HCT116 (cell line): ENCODE measurements around the gene CDH23. TPM values are rescaled to one million over a fixed set of nuclear protein-coding genes. Genes with fewer than 3 reads are reported as not detected.
A peak's percentile ranks its signal among the peaks of the same experiment; 100 is the strongest.

ENCODE experiments used
- ATAC-seq: fragments of 200-7000 bp; cut with Tn5 transposase; 2 replicates; pipeline ENCODE4 v1.9.1; 2020; ENCODE audit warnings: mild to moderate bottlenecking, moderate library complexity
- BruUV-seq: library from RNA; stranded (reverse); fragments of 400-500 nt; replicated peaks from 2 replicates; lab custom pipeline; 2021; lab: Mats Ljungman, UMichigan
- CTCF ChIA-PET: fragments of 300-600 bp; sonication (Branson Sonifier 250); formaldehyde crosslinking; loops from one replicate; lab custom pipeline; 2021; ENCODE audit warnings: antibody characterized with exemption; lab: Charles Lee
- POLR2A ChIA-PET: fragments of 300-600, 350-600 bp; sonication (Branson Sonifier 250); formaldehyde crosslinking; loops from one replicate; lab custom pipeline; 2021; ENCODE audit warnings: antibody characterized with exemption; lab: Charles Lee
- RAD21 ChIA-PET, 2 experiments: fragments of 300-600 bp; sonication (Branson Sonifier 250); formaldehyde crosslinking; loops; one replicate each; lab custom pipeline; 2023; ENCODE audit warnings: low total read pairs in 2 of 2; ENCODE audit not compliant: uncharacterized antibody in 2 of 2, unreplicated experiment in 2 of 2, low non-redundant PET in 1 of 2; lab: Charles Lee
- DNase-seq: peaks from one replicate; pipeline ENCODE4 v3.0.0-alpha.2; 2010; ENCODE audit warnings: low read depth, low spot score
- H2AFZ ChIP-seq: fragments of 200-600 bp; shearing (Covaris generic), sonication (generic); 2 replicates; pipeline ENCODE4 v1.6.1; 2017; ENCODE audit warnings: low read depth, mixed run types, mixed read lengths, antibody characterized with exemption, low read length; ENCODE audit not compliant: poor library complexity, severe bottlenecking
- H3K27ac ChIP-seq: 2 replicates; pipeline ENCODE4 v1.5.1; 2012; ENCODE audit warnings: low read depth, low read length
- H3K27me3 ChIP-seq: fragments of 200-600 bp; sonication (generic); 2 replicates; pipeline ENCODE4 v1.6.1; 2016; ENCODE audit warnings: mixed run types, low read length, mixed read lengths; ENCODE audit not compliant: insufficient read depth
- H3K36me3 ChIP-seq, 2 experiments: fragments of 200-500 bp in 1 of 2; fragments of 200-600 bp in 1 of 2; sonication (Bioruptor generic) in 1 of 2; sonication (generic) in 1 of 2; 2 replicates each; pipeline versions ENCODE4 v1.5.1 to v1.6.1; 2014 to 2016; ENCODE audit warnings: low read length in 2 of 2, inconsistent platforms in 1 of 2, mixed read lengths in 1 of 2, mixed run types in 1 of 2; ENCODE audit not compliant: insufficient read depth in 2 of 2, control insufficient read depth in 1 of 2
- H3K4me1 ChIP-seq, 2 experiments: fragments of 200-600 bp in 1 of 2; sonication (generic) in 1 of 2; 2 replicates each; pipeline versions ENCODE4 v1.5.1 to v1.6.1; 2012 to 2017; ENCODE audit warnings: low read length in 2 of 2, inconsistent platforms in 1 of 2, mild to moderate bottlenecking in 1 of 2, mixed read lengths in 1 of 2, mixed run types in 1 of 2, moderate library complexity in 1 of 2; ENCODE audit not compliant: insufficient read depth in 2 of 2, control insufficient read depth in 1 of 2
- H3K4me2 ChIP-seq: fragments of 200-600 bp; sonication (generic); 2 replicates; pipeline ENCODE4 v1.6.1; 2017; ENCODE audit warnings: mixed run types, low read length, mixed read lengths
- H3K4me3 ChIP-seq, 2 experiments: fragments of 200-600 bp in 1 of 2; sonication (generic) in 1 of 2; replicated peaks in 1 of 2; 2 replicates each; pipeline ENCODE4 v1.5.1; 2011 to 2016; ENCODE audit warnings: low read length in 2 of 2, control low read depth in 1 of 2, low read depth in 1 of 2, mild to moderate bottlenecking in 1 of 2, mixed read lengths in 1 of 2, mixed run types in 1 of 2
- H3K79me2 ChIP-seq: fragments of 200-600 bp; sonication (generic); 2 replicates; pipeline ENCODE4 v1.6.1; 2017; ENCODE audit warnings: mild to moderate bottlenecking, mixed run types, low read length, moderate library complexity, mixed read lengths; ENCODE audit not compliant: insufficient read depth
- H3K9ac ChIP-seq: fragments of 200-600 bp; sonication (generic); 2 replicates; pipeline ENCODE4 v1.6.1; 2016; ENCODE audit warnings: low read length, mixed read lengths
- H3K9me2 ChIP-seq: fragments of 200-600 bp; sonication (generic), shearing (Covaris generic); 2 replicates; pipeline ENCODE4 v1.6.1; 2017; ENCODE audit warnings: mixed run types, mild to moderate bottlenecking, moderate library complexity; ENCODE audit not compliant: insufficient read depth
- H3K9me3 ChIP-seq, 2 experiments: fragments of 200-500 bp in 1 of 2; fragments of 200-600 bp in 1 of 2; sonication (Bioruptor generic) in 1 of 2; sonication (generic) in 1 of 2; 2 replicates each; pipeline ENCODE4 v1.6.1; 2014 to 2017; ENCODE audit warnings: low read length in 2 of 2, mixed read lengths in 2 of 2, inconsistent platforms in 1 of 2, low read depth in 1 of 2, mild to moderate bottlenecking in 1 of 2, mixed run types in 1 of 2, moderate library complexity in 1 of 2; ENCODE audit not compliant: control insufficient read depth in 1 of 2, insufficient read depth in 1 of 2
- H4K20me1 ChIP-seq: fragments of 200-600 bp; sonication (generic), shearing (Covaris generic); 2 replicates; pipeline ENCODE4 v1.6.1; 2017; ENCODE audit warnings: mixed run types, mild to moderate bottlenecking, moderate library complexity; ENCODE audit not compliant: insufficient read depth
- CBX3 ChIP-seq: IDR thresholded peaks from 2 replicates; pipeline ENCODE4 v1.6.1; 2012; ENCODE audit warnings: low read depth
- CEBPB ChIP-seq: IDR thresholded peaks from 2 replicates; pipeline ENCODE4 v1.6.1; 2012; ENCODE audit warnings: low read depth
- EGR1 ChIP-seq: IDR thresholded peaks from 2 replicates; pipeline ENCODE4 v1.6.1; 2012; ENCODE audit warnings: low read depth
- EZH2phosphoT487 ChIP-seq: fragments of 200-600 bp; IDR thresholded peaks from 2 replicates; pipeline ENCODE4 v1.6.1; 2018; ENCODE audit warnings: antibody characterized with exemption, borderline replicate concordance
- JUND ChIP-seq: IDR thresholded peaks from 2 replicates; pipeline ENCODE4 v1.6.1; 2012
- POLR2AphosphoS5 ChIP-seq: IDR thresholded peaks from 2 replicates; pipeline ENCODE4 v1.6.1; 2011; ENCODE audit warnings: mild to moderate bottlenecking, low read depth, low read length, moderate library complexity
- SP1 ChIP-seq: IDR thresholded peaks from 2 replicates; pipeline ENCODE4 v1.6.1; 2012; ENCODE audit warnings: low read depth
- TCF7L2 ChIP-seq: IDR thresholded peaks from 2 replicates; pipeline ENCODE4 v1.7.0; 2011; ENCODE audit warnings: borderline replicate concordance, inconsistent platforms; ENCODE audit not compliant: insufficient read depth, insufficient read length; ENCODE audit errors: extremely low read depth
- YY1 ChIP-seq: IDR thresholded peaks from 2 replicates; pipeline ENCODE4 v1.6.1; 2011; ENCODE audit warnings: low read length, low read depth, moderate library complexity, mild to moderate bottlenecking; ENCODE audit not compliant: insufficient replicate concordance; ENCODE audit errors: extremely low read depth
- ZFX ChIP-seq: fragments of 450-650 bp; IDR thresholded peaks from 2 replicates; pipeline ENCODE4 v1.6.1; 2017
- intact Hi-C: fragments of 100-400 bp; cut with micrococcal nuclease; formaldehyde crosslinking; loops from 2 replicates; pipeline ENCODE4 v1.10.0; 2022
- total RNA-seq: library from RNA; stranded (reverse); gene quantifications from one replicate; pipeline ENCODE4 v1.2.1, GENCODE V29; 2021; ENCODE audit not compliant: unreplicated experiment
- TF ChIP-seq, protein P1 (sequence below): IDR thresholded peaks from 2 replicates; pipeline ENCODE4 v1.6.1; 2012
- TF ChIP-seq, protein P2 (sequence below): IDR thresholded peaks from 2 replicates; pipeline ENCODE4 v1.6.1; 2011; ENCODE audit warnings: mild to moderate bottlenecking, low read length, moderate library complexity; ENCODE audit not compliant: insufficient replicate concordance; ENCODE audit errors: extremely low read depth

The CDH23 gene
- total RNA-seq, 1 experiment from 2014 or later = not detected

DNA sequence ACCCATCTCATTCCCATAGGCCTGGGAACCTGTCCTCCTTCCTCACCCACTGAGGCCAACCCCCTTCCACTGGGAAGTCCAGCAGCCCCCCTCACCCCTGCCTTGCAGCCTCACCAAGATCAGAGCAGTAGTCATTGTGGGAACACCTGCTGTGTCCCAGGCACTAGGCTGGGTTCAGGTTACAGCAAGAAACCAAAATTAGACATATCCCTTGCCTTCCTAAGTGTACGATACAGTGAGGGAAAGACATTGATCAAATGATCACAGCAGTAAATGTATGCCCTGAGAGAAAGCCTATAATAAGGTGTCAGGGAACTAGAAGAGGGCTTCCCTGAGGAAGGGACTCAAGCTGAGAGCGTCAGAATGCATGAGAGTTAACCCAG lies 339.8 kb downstream of the CDH23 start:
- RAD21 ChIA-PET = no interaction called here
- H2AFZ ChIP-seq = no peak overlapping the region
- no peak for DNase-seq
- H3K4me1 ChIP-seq = peaks cover 12 to 19% of the 10 kb centered on the region in 2 experiments; a peak in 3 of 4 replicates
- TF ChIP-seq SP1 = peak; percentile 23; the same call in 1 of the 2 replicates
- TF ChIP-seq, protein P1, sequence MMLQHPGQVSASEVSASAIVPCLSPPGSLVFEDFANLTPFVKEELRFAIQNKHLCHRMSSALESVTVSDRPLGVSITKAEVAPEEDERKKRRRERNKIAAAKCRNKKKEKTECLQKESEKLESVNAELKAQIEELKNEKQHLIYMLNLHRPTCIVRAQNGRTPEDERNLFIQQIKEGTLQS = no peak
- no peaks in the 10 kb centered on the region for H3K27me3 ChIP-seq
- POLR2A ChIA-PET = no interaction called here
- H3K27ac ChIP-seq = peak overlapping the region; percentile 25; the same call in 1 of the 2 replicates
- peak overlapping the region; percentile 5; the same call in 1 of the 2 replicates for H3K9ac ChIP-seq
- no TSS peak for BruUV-seq
- no peaks in the 10 kb centered on the region for H4K20me1 ChIP-seq
- intact Hi-C loops = no loop called here
- H3K9me2 ChIP-seq = no peaks in the 10 kb centered on the region
- peak overlapping the region; percentile 59 for H3K4me2 ChIP-seq
- no peaks in the 10 kb centered on the region for H3K9me3 ChIP-seq
- no peaks in the 10 kb centered on the region for H3K79me2 ChIP-seq
- CTCF ChIA-PET = no interaction called here
- no peak overlapping the region for H3K4me3 ChIP-seq
- no peaks in the 10 kb centered on the region for H3K36me3 ChIP-seq
- ATAC-seq = peak; percentile 42; the same call in 1 of the 2 replicates

DNA sequence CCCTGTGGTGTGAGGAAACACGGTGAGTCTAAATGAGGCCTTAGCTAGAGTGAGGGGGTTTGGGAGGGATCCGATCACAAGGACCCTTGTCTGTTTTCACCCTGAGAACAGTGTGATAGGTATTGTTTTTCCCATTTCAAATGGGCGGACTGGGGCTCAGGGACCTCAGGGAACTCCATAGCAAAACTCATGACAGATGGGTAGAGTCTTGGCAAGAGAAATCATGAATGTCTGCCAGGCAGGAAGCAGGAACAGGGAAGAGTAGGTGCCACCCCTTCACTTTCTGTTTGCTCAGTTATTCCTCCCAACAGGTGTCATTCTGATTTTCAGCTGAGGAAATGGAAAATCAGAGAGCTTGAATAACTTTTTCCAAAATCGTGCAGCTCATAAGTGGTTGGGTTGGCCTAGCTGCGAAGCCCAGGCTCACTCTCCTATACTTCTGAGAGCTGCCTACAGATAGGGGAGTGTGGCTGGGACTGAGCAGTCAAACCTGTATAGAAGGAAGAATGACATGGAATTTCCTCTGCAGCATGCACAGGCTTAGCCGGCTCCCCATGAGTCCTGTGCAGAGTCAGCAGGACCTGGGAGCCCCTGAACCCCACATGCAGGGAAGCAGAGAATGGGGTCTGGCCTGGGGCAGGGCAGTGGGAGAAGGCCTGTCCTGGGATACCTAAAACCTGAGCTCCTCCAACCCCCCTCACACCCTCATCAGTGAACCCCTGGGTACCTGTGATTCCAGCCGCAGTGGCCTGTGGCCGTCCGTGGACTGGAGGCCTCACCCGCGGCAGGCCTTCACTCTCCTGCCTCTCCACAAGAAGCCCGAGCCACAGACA lies 340.5 kb downstream of the CDH23 start:
- Histone ChIP-seq H3K9me2 (no peaks in the 10 kb centered on the region), H3K36me3 (no peaks in the 10 kb centered on the region), H3K9ac (no peak overlapping the region), H3K27me3 (no peaks in the 10 kb centered on the region), H3K4me1 (peaks cover 12 to 19% of the 10 kb centered on the region in 2 experiments; a peak in 3 of 4 replicates), H3K79me2 (no peaks in the 10 kb centered on the region), H3K4me3 (no peak overlapping the region), H3K27ac (no peak overlapping the region; the same call in 1 of the 2 replicates), H2AFZ (no peak overlapping the region), H3K4me2 (peak overlapping the region; percentile 59; the same call in 1 of the 2 replicates), H3K9me3 (no peaks in the 10 kb centered on the region), H4K20me1 (no peaks in the 10 kb centered on the region)
- POLR2A ChIA-PET = no interaction called here
- CTCF ChIA-PET = no interaction called here
- ATAC-seq = no peak
- intact Hi-C loops = no loop called here
- no peak for DNase-seq
- no TSS peak for BruUV-seq
- RAD21 ChIA-PET = no interaction called here
- no peak for TF ChIP-seq YY1
- no peak for TF ChIP-seq EZH2phosphoT487
- TF ChIP-seq, protein P2, sequence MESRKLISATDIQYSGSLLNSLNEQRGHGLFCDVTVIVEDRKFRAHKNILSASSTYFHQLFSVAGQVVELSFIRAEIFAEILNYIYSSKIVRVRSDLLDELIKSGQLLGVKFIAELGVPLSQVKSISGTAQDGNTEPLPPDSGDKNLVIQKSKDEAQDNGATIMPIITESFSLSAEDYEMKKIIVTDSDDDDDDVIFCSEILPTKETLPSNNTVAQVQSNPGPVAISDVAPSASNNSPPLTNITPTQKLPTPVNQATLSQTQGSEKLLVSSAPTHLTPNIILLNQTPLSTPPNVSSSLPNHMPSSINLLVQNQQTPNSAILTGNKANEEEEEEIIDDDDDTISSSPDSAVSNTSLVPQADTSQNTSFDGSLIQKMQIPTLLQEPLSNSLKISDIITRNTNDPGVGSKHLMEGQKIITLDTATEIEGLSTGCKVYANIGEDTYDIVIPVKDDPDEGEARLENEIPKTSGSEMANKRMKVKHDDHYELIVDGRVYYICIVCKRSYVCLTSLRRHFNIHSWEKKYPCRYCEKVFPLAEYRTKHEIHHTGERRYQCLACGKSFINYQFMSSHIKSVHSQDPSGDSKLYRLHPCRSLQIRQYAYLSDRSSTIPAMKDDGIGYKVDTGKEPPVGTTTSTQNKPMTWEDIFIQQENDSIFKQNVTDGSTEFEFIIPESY = no peak
- no peak for TF ChIP-seq EGR1
- no peak for TF ChIP-seq JUND
- no peak for TF ChIP-seq SP1
- no peak for TF ChIP-seq CBX3
- no peak for TF ChIP-seq TCF7L2
- TF ChIP-seq ZFX = no peak
- TF ChIP-seq, protein P1 = no peak
- TF ChIP-seq POLR2AphosphoS5 = no peak
- TF ChIP-seq CEBPB = no peak
